ENCODE data around the gene AP4S1.
"Not testable (repeated sequence)": the region's sequence is repeated elsewhere in the genome, so short reads cannot be mapped to it uniquely, and the experiment has no call there.

The AP4S1 gene

GRCh38 chr14:31025367-31026076 is at the start of gene AP4S1:
Gene AP4S1 (plus strand): TSS chr14:31025649. CDS start chr14:31066197, 40,548 bp downstream.
- Mint-ChIP-seq H3K9me3 (no peaks in the 10 kb centered on the region), H3K36me3 (peaks cover 33% of the 10 kb centered on the region), H3K4me3 (peak within 1 kb of the TSS; percentile 97), H3K27ac (peak within 1 kb of the TSS; percentile 98), H3K4me1 (peaks cover 49% of the 10 kb centered on the region)
- DNase-seq (ENCODE audit: low spot score in 2 of 2), result peak; percentile 53 to 80
- ATAC-seq, result peak; percentile 42

GRCh38 chr14:30977752-30978151 is 47.7 kb upstream of the AP4S1 start:
- DNase-seq (ENCODE audit: low spot score in 2 of 2), result no peak
- Mint-ChIP-seq H3K4me1 (peaks cover 23% of the 10 kb centered on the region), H3K36me3 (peaks cover 6% of the 10 kb centered on the region), H3K9me3 (no peaks in the 10 kb centered on the region), H3K27ac (no peak overlapping the region), H3K4me3 (no peak overlapping the region)
- ATAC-seq, result no peak

- not testable (repeated sequence) for H3K9me3 Mint-ChIP-seq; DNase-seq (ENCODE audit: low spot score in 2 of 2); H3K27ac Mint-ChIP-seq; H3K4me1 Mint-ChIP-seq; H3K4me3 Mint-ChIP-seq; H3K36me3 Mint-ChIP-seq
- peak; percentile 77 for ATAC-seq
Observed at GRCh38 chr14:30980106-30980704, 45.2 kb upstream of the AP4S1 start.

- Mint-ChIP-seq H3K4me1 (no peaks in the 10 kb centered on the region), H3K9me3 (no peaks in the 10 kb centered on the region), H3K36me3 (peaks cover 6% of the 10 kb centered on the region), H3K4me3 (no peak overlapping the region), H3K27ac (no peak overlapping the region)
- DNase-seq (ENCODE audit: low spot score in 2 of 2) (no peak), ATAC-seq (no peak)
Observed at GRCh38 chr14:30980980-30981379, 44.5 kb upstream of the AP4S1 start.

- Mint-ChIP-seq H3K36me3 (no peaks in the 10 kb centered on the region), H3K4me3 (no peak overlapping the region), H3K4me1 (no peaks in the 10 kb centered on the region), H3K9me3 (no peaks in the 10 kb centered on the region), H3K27ac (no peak overlapping the region)
- ATAC-seq, result no peak
- no peak for DNase-seq (ENCODE audit: low spot score in 2 of 2)
Observed at GRCh38 chr14:30982533-30982932, 42.9 kb upstream of the AP4S1 start.

- peaks cover 3% of the 10 kb centered on the region for H3K4me1 Mint-ChIP-seq
- ATAC-seq (no peak), DNase-seq (ENCODE audit: low spot score in 2 of 2) (no peak)
- no peaks in the 10 kb centered on the region for H3K36me3 Mint-ChIP-seq
- no peak overlapping the region for H3K4me3 Mint-ChIP-seq
- H3K9me3 Mint-ChIP-seq, result no peaks in the 10 kb centered on the region
- H3K27ac Mint-ChIP-seq, result no peak overlapping the region
Observed at GRCh38 chr14:30983858-30984257, 41.6 kb upstream of the AP4S1 start.

GRCh38 chr14:30985796-30986195 is 39.7 kb upstream of the AP4S1 start:
- Mint-ChIP-seq H3K36me3 (no peaks in the 10 kb centered on the region), H3K9me3 (no peaks in the 10 kb centered on the region), H3K4me1 (peaks cover 8% of the 10 kb centered on the region), H3K4me3 (no peak overlapping the region), H3K27ac (no peak overlapping the region)
- no peak for DNase-seq (ENCODE audit: low spot score in 2 of 2)
- ATAC-seq, result no peak

- Mint-ChIP-seq H3K4me3 (no peak overlapping the region), H3K4me1 (peaks cover 24% of the 10 kb centered on the region), H3K9me3 (no peaks in the 10 kb centered on the region), H3K27ac (no peak overlapping the region), H3K36me3 (no peaks in the 10 kb centered on the region)
- DNase-seq (ENCODE audit: low spot score in 2 of 2), result no peak
- no peak for ATAC-seq
Observed at GRCh38 chr14:30988509-30988908, 36.9 kb upstream of the AP4S1 start.

GRCh38 chr14:30990770-30991169 is 34.7 kb upstream of the AP4S1 start:
- no peak overlapping the region for H3K27ac Mint-ChIP-seq
- H3K36me3 Mint-ChIP-seq, result no peaks in the 10 kb centered on the region
- ATAC-seq (no peak), DNase-seq (ENCODE audit: low spot score in 2 of 2) (no peak)
- no peak overlapping the region for H3K4me3 Mint-ChIP-seq
- H3K4me1 Mint-ChIP-seq, result peaks cover 38% of the 10 kb centered on the region
- H3K9me3 Mint-ChIP-seq, result no peaks in the 10 kb centered on the region

- Mint-ChIP-seq H3K36me3 (no peaks in the 10 kb centered on the region), H3K4me1 (peaks cover 43% of the 10 kb centered on the region), H3K27ac (no peak overlapping the region), H3K4me3 (no peak overlapping the region), H3K9me3 (no peaks in the 10 kb centered on the region)
- ATAC-seq (no peak), DNase-seq (ENCODE audit: low spot score in 2 of 2) (no peak)
Observed at GRCh38 chr14:30991408-30991807, 34.0 kb upstream of the AP4S1 start.

- ATAC-seq (peak; percentile 81), DNase-seq (ENCODE audit: low spot score in 2 of 2) (no peak)
- peaks cover 49% of the 10 kb centered on the region for H3K4me1 Mint-ChIP-seq
- H3K9me3 Mint-ChIP-seq, result no peaks in the 10 kb centered on the region
- H3K36me3 Mint-ChIP-seq, result no peaks in the 10 kb centered on the region
- no peak overlapping the region for H3K4me3 Mint-ChIP-seq
- no peak overlapping the region for H3K27ac Mint-ChIP-seq
Observed at GRCh38 chr14:30993071-30993470, 32.4 kb upstream of the AP4S1 start.

- no peak for DNase-seq (ENCODE audit: low spot score in 2 of 2)
Observed at GRCh38 chr14:30994681-30995620, 30.5 kb upstream of the AP4S1 start.

GRCh38 chr14:30995689-30996088 is 29.8 kb upstream of the AP4S1 start:
- Mint-ChIP-seq H3K36me3 (peaks cover 6% of the 10 kb centered on the region), H3K9me3 (peaks cover 3% of the 10 kb centered on the region), H3K4me1 (peaks cover 47% of the 10 kb centered on the region), H3K27ac (no peak overlapping the region), H3K4me3 (no peak overlapping the region)
- DNase-seq (ENCODE audit: low spot score in 2 of 2) (no peak), ATAC-seq (no peak)

More at GRCh38 chr14:30994681-30995620, 30.5 kb upstream of the AP4S1 start:
- Mint-ChIP-seq H3K9me3 (peaks cover 3% of the 10 kb centered on the region), H3K4me1 (peaks cover 47% of the 10 kb centered on the region), H3K36me3 (peaks cover 6% of the 10 kb centered on the region), H3K4me3 (no peak overlapping the region), H3K27ac (peak overlapping the region; percentile 52)
- peak; percentile 89 for ATAC-seq

- peaks cover 3% of the 10 kb centered on the region for H3K9me3 Mint-ChIP-seq
- no peak overlapping the region for H3K4me3 Mint-ChIP-seq
- peaks cover 42% of the 10 kb centered on the region for H3K4me1 Mint-ChIP-seq
- no peak overlapping the region for H3K27ac Mint-ChIP-seq
- ATAC-seq (no peak), DNase-seq (ENCODE audit: low spot score in 2 of 2) (no peak)
- peaks cover 14% of the 10 kb centered on the region for H3K36me3 Mint-ChIP-seq
Observed at GRCh38 chr14:30996892-30997659, 28.4 kb upstream of the AP4S1 start.

Measured in stimulated activated effector memory CD8-positive, alpha-beta T cell treated with anti-CD3 and anti-CD28 coated beads, Interleukin-12 subunit alpha, Interleukin-12 subunit beta, amount 100 ng/mL, for 72 hours (primary cell).